ENCODE results near the gene STRN4. TPM values are rescaled to one million over a fixed set of nuclear protein-coding genes. Genes with fewer than 3 reads are reported as not detected.

Gene STRN4
- total RNA-seq, 1 experiment from 2014 or later, result 151 TPM

- H3K4me1 Mint-ChIP-seq (ENCODE audit: low read depth, unreplicated experiment), result no peaks in the 10 kb centered on the region
- peaks cover 80% of the 10 kb centered on the region for H3K36me3 Mint-ChIP-seq (ENCODE audit: insufficient read depth, unreplicated experiment)
- no peaks in the 10 kb centered on the region for H3K9me3 Mint-ChIP-seq (ENCODE audit: low read depth, unreplicated experiment)
- TF ChIP-seq CTCF (IDR thresholded peaks at IDR 0.05; ENCODE audit: unreplicated experiment), result no peak
- intact Hi-C loops (cut with micrococcal nuclease; ENCODE audit: unreplicated experiment), result no loop called here
- H3K27ac Mint-ChIP-seq (ENCODE audit: unreplicated experiment), result no peak overlapping the region
- H3K27me3 Mint-ChIP-seq (ENCODE audit: unreplicated experiment), result no peaks in the 10 kb centered on the region
- DNase-seq, result no peak
- no TSS peak for BruUV-seq (replicated peaks)
- H3K4me3 Mint-ChIP-seq (ENCODE audit: low read depth, unreplicated experiment), result no peak overlapping the region
- CTCF ChIA-PET, result interaction anchor here (0.6 kb wide), 1 partner anchor 733 kb away, joined by 3 read pairs; no protein-coding TSS in a partner anchor
Observed at GRCh38 chr19:46692918-46693722, 53.1 kb downstream of the STRN4 start.

- Mint-ChIP-seq H3K4me1 (ENCODE audit: low read depth, unreplicated experiment) (no peaks in the 10 kb centered on the region), H3K9me3 (ENCODE audit: low read depth, unreplicated experiment) (no peaks in the 10 kb centered on the region), H3K27ac (ENCODE audit: unreplicated experiment) (no peak overlapping the region), H3K4me3 (ENCODE audit: low read depth, unreplicated experiment) (no peak overlapping the region), H3K36me3 (ENCODE audit: insufficient read depth, unreplicated experiment) (peaks cover 75% of the 10 kb centered on the region), H3K27me3 (ENCODE audit: unreplicated experiment) (no peaks in the 10 kb centered on the region)
- DNase-seq, result no peak
- CTCF ChIA-PET, result no interaction called here
- no TSS peak for BruUV-seq (replicated peaks)
- intact Hi-C loops (cut with micrococcal nuclease; ENCODE audit: unreplicated experiment), result no loop called here
- no peak for TF ChIP-seq CTCF (IDR thresholded peaks at IDR 0.05; ENCODE audit: unreplicated experiment)
Observed at GRCh38 chr19:46691948-46692347, 54.3 kb downstream of the STRN4 start.

GRCh38 chr19:46691104-46691503 lies 55.1 kb downstream of the STRN4 start:
- intact Hi-C loops (cut with micrococcal nuclease; ENCODE audit: unreplicated experiment), result no loop called here
- Mint-ChIP-seq H3K36me3 (ENCODE audit: insufficient read depth, unreplicated experiment) (peaks cover 74% of the 10 kb centered on the region), H3K4me3 (ENCODE audit: low read depth, unreplicated experiment) (no peak overlapping the region), H3K9me3 (ENCODE audit: low read depth, unreplicated experiment) (no peaks in the 10 kb centered on the region), H3K27ac (ENCODE audit: unreplicated experiment) (no peak overlapping the region), H3K4me1 (ENCODE audit: low read depth, unreplicated experiment) (no peaks in the 10 kb centered on the region), H3K27me3 (ENCODE audit: unreplicated experiment) (no peaks in the 10 kb centered on the region)
- CTCF ChIA-PET, result interaction anchor here (0.5 to 0.8 kb wide), 2 partner anchors 26 to 75 kb away, joined by 3 to 7 read pairs; partner anchors contain the start of gene PRKD2
- no peak for TF ChIP-seq CTCF (IDR thresholded peaks at IDR 0.05; ENCODE audit: unreplicated experiment)
- DNase-seq, result no peak
- BruUV-seq (replicated peaks), result no TSS peak

GRCh38 chr19:46689358-46689757 lies 56.9 kb downstream of the STRN4 start:
- intact Hi-C loops (cut with micrococcal nuclease; ENCODE audit: unreplicated experiment), result no loop called here
- Mint-ChIP-seq H3K27ac (ENCODE audit: unreplicated experiment) (no peak overlapping the region), H3K27me3 (ENCODE audit: unreplicated experiment) (no peaks in the 10 kb centered on the region), H3K36me3 (ENCODE audit: insufficient read depth, unreplicated experiment) (peaks cover 80% of the 10 kb centered on the region), H3K4me3 (ENCODE audit: low read depth, unreplicated experiment) (no peak overlapping the region), H3K4me1 (ENCODE audit: low read depth, unreplicated experiment) (no peaks in the 10 kb centered on the region), H3K9me3 (ENCODE audit: low read depth, unreplicated experiment) (no peaks in the 10 kb centered on the region)
- BruUV-seq (replicated peaks), result no TSS peak
- no peak for DNase-seq
- CTCF ChIA-PET, result interaction anchor here (0.6 kb wide), 1 partner anchor 151 kb away, joined by 3 read pairs; no protein-coding TSS in a partner anchor
- TF ChIP-seq CTCF (IDR thresholded peaks at IDR 0.05; ENCODE audit: unreplicated experiment), result no peak
